GM20431 (cell line): ENCODE results near the gene KIAA1671.

Source experiments
- in situ Hi-C: fragments of 300-500 bp; cut with MseI, MboI; formaldehyde crosslinking; loops from one replicate; pipeline ENCODE4 v1.15.0; 2020; ENCODE audit warnings: low sequenced_read_pairs; ENCODE audit not compliant: unreplicated experiment

KIAA1671 gene

GRCh38 chr22:25102722-25103121 is 150.2 kb downstream of the KIAA1671 start:
- in situ Hi-C loops: no loop called here

- in situ Hi-C loops: no loop called here
Observed at GRCh38 chr22:25104367-25104766, 151.9 kb downstream of the KIAA1671 start.

- in situ Hi-C loops: no loop called here
Observed at GRCh38 chr22:25105817-25106650, 153.5 kb downstream of the KIAA1671 start.

- in situ Hi-C loops: no loop called here
Observed at GRCh38 chr22:25109878-25110595, 157.5 kb downstream of the KIAA1671 start.

- in situ Hi-C loops: no loop called here
Observed at GRCh38 chr22:25110596-25110845, 158.0 kb downstream of the KIAA1671 start.

- in situ Hi-C loops: no loop called here
Observed at GRCh38 chr22:25110846-25111578, 158.5 kb downstream of the KIAA1671 start.

GRCh38 chr22:25111579-25112517 is 159.3 kb downstream of the KIAA1671 start:
- in situ Hi-C loops: no loop called here

- in situ Hi-C loops: no loop called here
Observed at GRCh38 chr22:25112538-25113253, 160.2 kb downstream of the KIAA1671 start.

- in situ Hi-C loops: no loop called here
Observed at GRCh38 chr22:25113316-25113721, 160.8 kb downstream of the KIAA1671 start.

GRCh38 chr22:25114369-25115362 is 162.2 kb downstream of the KIAA1671 start:
- in situ Hi-C loops: no loop called here

GRCh38 chr22:25119609-25120008 is 167.1 kb downstream of the KIAA1671 start:
- in situ Hi-C loops: no loop called here

GRCh38 chr22:25120093-25120561 is 167.6 kb downstream of the KIAA1671 start:
- in situ Hi-C loops: no loop called here

- in situ Hi-C loops: no loop called here
Observed at GRCh38 chr22:25120761-25121212, 168.3 kb downstream of the KIAA1671 start.

GRCh38 chr22:25122136-25122764 is 169.7 kb downstream of the KIAA1671 start:
- in situ Hi-C loops: no loop called here

GRCh38 chr22:25123677-25124076 is 171.2 kb downstream of the KIAA1671 start:
- in situ Hi-C loops: no loop called here

GRCh38 chr22:25125693-25126357 is 173.3 kb downstream of the KIAA1671 start:
- in situ Hi-C loops: no loop called here

GRCh38 chr22:25126510-25126909 is 174.0 kb downstream of the KIAA1671 start:
- in situ Hi-C loops: no loop called here
